Measurements from ENCODE around the gene C11orf71. TPM values are rescaled to one million over a fixed set of nuclear protein-coding genes. Genes with fewer than 3 reads are reported as not detected.

C11orf71 gene
- total and polyA plus RNA-seq, 2 experiments from 2014 or later: 16.7 to 21.7 TPM

DNA sequence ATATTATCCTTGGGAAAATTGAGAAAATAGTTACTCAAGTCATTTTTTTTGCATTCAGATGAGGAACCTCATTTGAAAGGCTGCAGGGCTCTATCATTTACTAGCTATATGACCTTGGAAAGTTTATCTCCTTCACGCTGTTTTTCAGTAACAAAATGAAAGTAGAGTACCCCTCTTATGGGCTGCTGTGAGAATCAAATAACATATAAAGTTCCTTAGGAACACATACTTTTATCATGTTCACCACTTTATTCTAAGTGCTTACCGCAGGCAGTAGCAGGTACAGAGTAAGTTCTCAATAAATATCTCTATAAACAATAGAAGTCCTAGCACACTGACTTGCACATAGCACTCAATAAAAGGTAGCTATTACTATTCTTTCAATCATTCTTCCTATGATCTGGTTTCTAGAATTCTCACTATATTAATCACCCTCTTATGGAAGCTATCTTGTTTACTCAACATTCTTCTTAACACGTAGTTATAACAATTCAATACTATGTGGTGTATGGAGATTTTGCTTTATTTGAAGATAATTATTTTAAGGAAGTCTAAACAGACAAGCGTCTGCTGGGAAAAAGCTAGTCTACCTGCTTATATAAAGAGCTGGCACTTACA, 1.9 kb downstream of the C11orf71 start:
- peak overlapping the region; percentile 84 for H3K4me3 ChIP-seq
- peak overlapping the region; percentile 98 for H3K27ac ChIP-seq
- H3K36me3 ChIP-seq: no peaks in the 10 kb centered on the region
- TF ChIP-seq, protein P1, sequence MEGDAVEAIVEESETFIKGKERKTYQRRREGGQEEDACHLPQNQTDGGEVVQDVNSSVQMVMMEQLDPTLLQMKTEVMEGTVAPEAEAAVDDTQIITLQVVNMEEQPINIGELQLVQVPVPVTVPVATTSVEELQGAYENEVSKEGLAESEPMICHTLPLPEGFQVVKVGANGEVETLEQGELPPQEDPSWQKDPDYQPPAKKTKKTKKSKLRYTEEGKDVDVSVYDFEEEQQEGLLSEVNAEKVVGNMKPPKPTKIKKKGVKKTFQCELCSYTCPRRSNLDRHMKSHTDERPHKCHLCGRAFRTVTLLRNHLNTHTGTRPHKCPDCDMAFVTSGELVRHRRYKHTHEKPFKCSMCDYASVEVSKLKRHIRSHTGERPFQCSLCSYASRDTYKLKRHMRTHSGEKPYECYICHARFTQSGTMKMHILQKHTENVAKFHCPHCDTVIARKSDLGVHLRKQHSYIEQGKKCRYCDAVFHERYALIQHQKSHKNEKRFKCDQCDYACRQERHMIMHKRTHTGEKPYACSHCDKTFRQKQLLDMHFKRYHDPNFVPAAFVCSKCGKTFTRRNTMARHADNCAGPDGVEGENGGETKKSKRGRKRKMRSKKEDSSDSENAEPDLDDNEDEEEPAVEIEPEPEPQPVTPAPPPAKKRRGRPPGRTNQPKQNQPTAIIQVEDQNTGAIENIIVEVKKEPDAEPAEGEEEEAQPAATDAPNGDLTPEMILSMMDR (IDR thresholded peaks at IDR 0.05; ENCODE audit: low read depth, low read length): no peak
- no peaks in the 10 kb centered on the region for H3K9me3 ChIP-seq (ENCODE audit: low read depth)
- no peak for DNase-seq (ENCODE audit: low read depth in 1 of 2, low spot score in 1 of 2)
- peaks cover 16% of the 10 kb centered on the region for H3K4me1 ChIP-seq (ENCODE audit: low read depth)
- H3K27me3 ChIP-seq: no peaks in the 10 kb centered on the region

DNA sequence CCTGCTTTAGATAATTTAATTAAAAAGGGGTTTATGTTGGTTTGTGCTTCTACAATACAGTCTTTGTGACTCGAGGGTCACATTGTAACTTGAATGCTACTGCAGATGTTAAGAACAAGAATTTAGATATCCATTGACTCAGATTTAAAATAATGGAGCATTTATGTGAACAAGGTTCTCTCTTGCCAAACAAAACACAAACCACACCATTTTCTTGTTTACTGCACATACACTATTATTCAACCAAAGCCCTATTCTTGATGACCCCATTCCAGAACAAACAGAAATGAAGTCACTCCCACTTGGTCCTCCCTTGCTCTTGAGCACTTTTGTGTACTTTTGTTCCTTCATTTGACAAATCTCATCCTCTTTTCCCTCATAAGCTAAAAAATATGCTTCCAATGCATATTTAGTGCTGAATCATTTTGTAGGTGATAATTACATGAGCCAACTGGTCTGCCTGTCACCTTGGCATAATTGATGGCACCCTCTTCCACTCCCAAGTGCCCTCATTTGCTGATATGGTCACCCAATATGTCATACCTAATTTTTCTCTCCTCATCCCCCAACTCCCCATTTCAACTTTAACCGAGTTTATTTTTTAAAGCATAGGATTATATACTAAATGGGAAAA, 2.8 kb downstream of the C11orf71 start:
- no peak overlapping the region for H3K27ac ChIP-seq
- no peak for DNase-seq (ENCODE audit: low read depth in 1 of 2, low spot score in 1 of 2)
- peaks cover 16% of the 10 kb centered on the region for H3K4me1 ChIP-seq (ENCODE audit: low read depth)
- H3K36me3 ChIP-seq: no peaks in the 10 kb centered on the region
- TF ChIP-seq, protein P1 (IDR thresholded peaks at IDR 0.05; ENCODE audit: low read depth, low read length): no peak
- no peaks in the 10 kb centered on the region for H3K27me3 ChIP-seq
- no peak overlapping the region for H3K4me3 ChIP-seq
- no peaks in the 10 kb centered on the region for H3K9me3 ChIP-seq (ENCODE audit: low read depth)

- DNase-seq (ENCODE audit: low read depth in 1 of 2, low spot score in 1 of 2): no peak
- H3K36me3 ChIP-seq: no peaks in the 10 kb centered on the region
- TF ChIP-seq, protein P1 (IDR thresholded peaks at IDR 0.05; ENCODE audit: low read depth, low read length): no peak
- H3K27ac ChIP-seq: no peak overlapping the region
- H3K4me3 ChIP-seq: no peak overlapping the region
- H3K27me3 ChIP-seq: no peaks in the 10 kb centered on the region
- no peaks in the 10 kb centered on the region for H3K9me3 ChIP-seq (ENCODE audit: low read depth)
- peaks cover 15% of the 10 kb centered on the region for H3K4me1 ChIP-seq (ENCODE audit: low read depth)
Measured at GRCh38 chr11:114396916-114397315, 3.4 kb downstream of the C11orf71 start.

- TF ChIP-seq, protein P1 (IDR thresholded peaks at IDR 0.05; ENCODE audit: low read depth, low read length): peak; percentile 44
- H3K4me1 ChIP-seq (ENCODE audit: low read depth): peaks cover 11% of the 10 kb centered on the region
- DNase-seq (ENCODE audit: low read depth in 1 of 2, low spot score in 1 of 2): no peak
- no peaks in the 10 kb centered on the region for H3K36me3 ChIP-seq
- H3K9me3 ChIP-seq (ENCODE audit: low read depth): no peaks in the 10 kb centered on the region
- no peak overlapping the region for H3K4me3 ChIP-seq
- no peaks in the 10 kb centered on the region for H3K27me3 ChIP-seq
- H3K27ac ChIP-seq: no peak overlapping the region
Measured at GRCh38 chr11:114395736-114396135, 4.6 kb downstream of the C11orf71 start.

DNA sequence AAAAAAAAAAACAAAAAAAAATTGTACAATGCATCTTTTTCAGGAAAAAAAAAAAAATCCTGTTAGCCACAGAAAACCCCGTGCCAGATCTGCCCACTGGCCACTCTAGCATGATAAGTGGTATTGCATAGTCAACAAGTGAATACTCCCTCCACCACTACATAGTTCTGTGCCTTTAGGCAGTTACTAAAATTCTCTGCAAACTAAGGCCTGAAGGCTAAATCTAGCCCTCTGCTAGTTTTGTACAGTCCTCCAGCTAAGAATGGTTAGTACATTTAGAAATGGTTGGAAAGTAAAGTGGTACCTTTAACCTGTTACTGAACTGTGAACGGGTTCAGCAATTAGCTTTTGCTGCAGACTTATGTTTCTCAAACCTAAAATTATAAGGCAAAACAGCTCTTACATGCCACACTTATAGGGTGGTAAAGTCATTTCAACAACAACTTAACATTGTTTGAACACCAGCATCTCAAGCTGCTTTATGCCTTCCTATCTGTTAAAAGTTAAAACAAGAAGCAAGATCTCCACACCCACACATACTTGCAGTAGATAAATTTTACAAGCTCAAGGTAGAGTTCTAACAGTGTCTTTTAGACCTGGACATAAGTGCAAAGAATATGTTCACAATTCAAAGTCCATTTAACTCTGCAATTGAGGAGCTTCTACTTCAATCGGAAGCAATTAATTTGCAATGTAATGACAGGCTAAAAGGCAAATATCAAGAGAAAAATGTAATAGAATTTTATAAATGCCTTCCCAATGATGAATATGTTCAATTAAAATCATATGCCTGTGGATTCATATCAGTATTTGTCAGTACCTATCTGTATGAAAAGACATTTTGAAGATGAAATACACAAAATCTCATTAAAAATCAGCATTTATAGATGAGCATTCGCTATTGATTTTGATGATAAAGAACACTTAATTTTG, 7.3 kb downstream of the C11orf71 start:
- TF ChIP-seq, protein P1 (IDR thresholded peaks at IDR 0.05; ENCODE audit: low read depth, low read length): no peak
- Histone ChIP-seq H3K9me3 (ENCODE audit: low read depth) (no peaks in the 10 kb centered on the region), H3K36me3 (no peaks in the 10 kb centered on the region), H3K27me3 (no peaks in the 10 kb centered on the region), H3K27ac (no peak overlapping the region), H3K4me1 (ENCODE audit: low read depth) (no peaks in the 10 kb centered on the region), H3K4me3 (no peak overlapping the region)
- DNase-seq (ENCODE audit: low read depth in 1 of 2, low spot score in 1 of 2): no peak
